IMR-90 (cell line): ENCODE measurements around the gene SIRT5. TPM values are rescaled to one million over a fixed set of nuclear protein-coding genes. Genes with fewer than 3 reads are reported as not detected.

Source experiments
- ATAC-seq: fragments of 200-7000 bp; cut with Tn5 transposase; 2 replicates; pipeline ENCODE4 v1.9.1; 2020; ENCODE audit warnings: low read depth, mild to moderate bottlenecking, moderate library complexity
- BruUV-seq: library from RNA; stranded (reverse); fragments of 400-500 nt; replicated peaks from 2 replicates; lab custom pipeline; 2021; lab: Mats Ljungman, UMichigan
- CTCF ChIA-PET: fragments of 300-600 bp; formaldehyde crosslinking; extraction: SDS; loops from one replicate; lab custom pipeline; 2021; ENCODE audit warnings: antibody characterized with exemption; lab: Yijun Ruan, JAX
- POLR2A ChIA-PET: fragments of 300-600 bp; sonication (Branson Sonifier 250); formaldehyde crosslinking; loops from one replicate; lab custom pipeline; 2022; ENCODE audit warnings: antibody characterized with exemption; ENCODE audit not compliant: unreplicated experiment; lab: Charles Lee
- DNase-seq: peaks from one replicate; pipeline ENCODE4 v3.0.0; 2013
- H2AFZ ChIP-seq: replicated peaks from 2 replicates; pipeline ENCODE3; 2013; ENCODE audit warnings: low read length, mild to moderate bottlenecking; ENCODE audit not compliant: poor library complexity
- H2AK5ac ChIP-seq: 2 replicates; pipeline ENCODE4 v1.6.1; 2013; ENCODE audit warnings: low read depth, low read length, inconsistent platforms
- H2AK9ac ChIP-seq: replicated peaks from 2 replicates; pipeline ENCODE3; 2013; ENCODE audit warnings: mild to moderate bottlenecking, low read depth, low read length, moderate library complexity; ENCODE audit not compliant: poor library complexity
- H2BK120ac ChIP-seq: 2 replicates; pipeline ENCODE4 v1.6.1; 2013; ENCODE audit warnings: low read depth, low read length, inconsistent platforms
- H2BK15ac ChIP-seq: 3 replicates; pipeline ENCODE4 v1.6.1; 2013; ENCODE audit warnings: low read depth, low read length, inconsistent platforms
- H2BK20ac ChIP-seq: 2 replicates; pipeline ENCODE4 v1.6.1; 2013; ENCODE audit warnings: low read depth, mild to moderate bottlenecking, inconsistent platforms, low read length, moderate library complexity
- H2BK5ac ChIP-seq: 2 replicates; pipeline ENCODE4 v1.6.1; 2013; ENCODE audit warnings: mild to moderate bottlenecking, low read depth, low read length, inconsistent platforms; ENCODE audit not compliant: poor library complexity, severe bottlenecking
- H3K14ac ChIP-seq: replicated peaks from 2 replicates; pipeline ENCODE4 v1.6.1; 2013; ENCODE audit warnings: low read depth, low read length, inconsistent platforms
- H3K18ac ChIP-seq: 2 replicates; pipeline ENCODE4 v1.6.1; 2013; ENCODE audit warnings: low read depth, low read length, control low read depth
- H3K23ac ChIP-seq: 2 replicates; pipeline ENCODE4 v1.6.1; 2013; ENCODE audit warnings: low read depth, low read length, inconsistent platforms
- H3K27ac ChIP-seq: 2 replicates; pipeline ENCODE4 v1.5.1; 2013; ENCODE audit warnings: mild to moderate bottlenecking, control low read depth, low read length; ENCODE audit not compliant: insufficient read depth
- H3K27me3 ChIP-seq: 2 replicates; pipeline ENCODE4 v1.6.1; 2013; ENCODE audit warnings: low read length; ENCODE audit not compliant: control insufficient read depth, insufficient read depth
- H3K36me3 ChIP-seq: 2 replicates; pipeline ENCODE4 v1.6.1; 2013; ENCODE audit warnings: low read length, mixed read lengths; ENCODE audit not compliant: control insufficient read depth, insufficient read depth
- H3K4ac ChIP-seq: 2 replicates; pipeline ENCODE4 v1.6.1; 2013; ENCODE audit warnings: low read depth, low read length, inconsistent platforms
- H3K4me1 ChIP-seq: 2 replicates; pipeline ENCODE4 v1.6.1; 2013; ENCODE audit warnings: low read length, mixed read lengths; ENCODE audit not compliant: control insufficient read depth, insufficient read depth
- H3K4me2 ChIP-seq: 2 replicates; pipeline ENCODE4 v1.6.1; 2013; ENCODE audit warnings: low read depth, mild to moderate bottlenecking, control low read depth, low read length, moderate library complexity
- H3K4me3 ChIP-seq: 2 replicates; pipeline ENCODE4 v1.5.1; 2013; ENCODE audit warnings: low read depth, mild to moderate bottlenecking, control low read depth, low read length, moderate library complexity; ENCODE audit not compliant: insufficient read depth
- H3K56ac ChIP-seq: 2 replicates; pipeline ENCODE4 v1.6.1; 2013; ENCODE audit warnings: low read length, inconsistent platforms; ENCODE audit not compliant: insufficient read depth; ENCODE audit errors: extremely low read depth
- H3K79me1 ChIP-seq, 2 experiments: 2 replicates each; pipeline ENCODE4 v1.6.1; 2013; ENCODE audit warnings: low read length in 2 of 2, inconsistent platforms in 1 of 2, low read depth in 1 of 2
- H3K9ac ChIP-seq: 2 replicates; pipeline ENCODE4 v1.6.1; 2013; ENCODE audit warnings: low read depth, low read length, control low read depth
- H3K9me1 ChIP-seq: 2 replicates; pipeline ENCODE4 v1.6.1; 2013; ENCODE audit warnings: low read length, inconsistent platforms; ENCODE audit not compliant: insufficient read depth
- H3K9me3 ChIP-seq: 2 replicates; pipeline ENCODE4 v1.6.1; 2013; ENCODE audit warnings: low read length; ENCODE audit not compliant: control insufficient read depth, insufficient read depth
- H4K20me1 ChIP-seq: 2 replicates; pipeline ENCODE4 v1.6.1; 2013; ENCODE audit warnings: low read length, inconsistent platforms; ENCODE audit not compliant: insufficient read depth
- H4K5ac ChIP-seq: 2 replicates; pipeline ENCODE4 v1.6.1; 2013; ENCODE audit warnings: mild to moderate bottlenecking, low read depth, low read length, control low read depth
- H4K8ac ChIP-seq, 2 experiments: 2 replicates each; pipeline ENCODE4 v1.6.1; 2013; ENCODE audit warnings: low read depth in 2 of 2, low read length in 2 of 2, control low read depth in 1 of 2, inconsistent platforms in 1 of 2
- H4K91ac ChIP-seq: 2 replicates; pipeline ENCODE4 v1.6.1; 2013; ENCODE audit warnings: low read depth, low read length, inconsistent platforms; ENCODE audit not compliant: insufficient read depth
- BHLHE40 ChIP-seq: fragments of 150-350 bp; IDR thresholded peaks from 2 replicates; pipeline ENCODE4 v1.6.1; 2016; ENCODE audit warnings: mild to moderate bottlenecking, low read depth, low read length
- CHD1 ChIP-seq: IDR thresholded peaks from 2 replicates; pipeline ENCODE4 v1.6.1; 2012; ENCODE audit warnings: low read depth, low read length, improper control_type of control experiment
- CTCF ChIP-seq: conservative IDR thresholded peaks from 2 replicates; pipeline ENCODE4 v1.5.1; 2012; ENCODE audit warnings: mild to moderate bottlenecking, low read depth, low read length, improper control_type of control experiment
- MAZ ChIP-seq: IDR thresholded peaks from 2 replicates; pipeline ENCODE4 v1.6.1; 2012; ENCODE audit warnings: low read depth, mild to moderate bottlenecking, low read length, improper control_type of control experiment, moderate library complexity, borderline replicate concordance
- MXI1 ChIP-seq: IDR thresholded peaks from 2 replicates; pipeline ENCODE4 v1.6.1; 2012; ENCODE audit warnings: low read depth, mild to moderate bottlenecking, low read length, moderate library complexity, borderline replicate concordance
- NFE2L2 ChIP-seq: fragments of 150-350 bp; IDR thresholded peaks from 2 replicates; pipeline ENCODE4 v1.6.1; 2016; ENCODE audit warnings: low read depth, mild to moderate bottlenecking, low read length
- RCOR1 ChIP-seq: IDR thresholded peaks from 2 replicates; pipeline ENCODE4 v1.6.1; 2012; ENCODE audit warnings: mild to moderate bottlenecking, low read length, improper control_type of control experiment; ENCODE audit not compliant: insufficient replicate concordance
- RFX5 ChIP-seq: IDR thresholded peaks from 2 replicates; pipeline ENCODE4 v1.8.0; 2012; ENCODE audit warnings: low read depth, mild to moderate bottlenecking, low read length, moderate library complexity
- WGBS, 2 experiments: methylation state at CpG; one replicate each; pipeline versions ENCODE4 v1.1.5 to v1.1.7; 2013; ENCODE audit warnings: missing lambda C conversion rate in 2 of 2; ENCODE audit not compliant: insufficient read length in 1 of 2; ENCODE audit errors: extremely low coverage in 2 of 2; 5-methylcytosine and 5-hydroxymethylcytosine counted together
- dilution Hi-C: fragments of 300-500 bp; cut with HindIII; formaldehyde crosslinking; loops from one replicate; pipeline ENCODE4 v1.14.3; 2018; ENCODE audit warnings: low sequenced_read_pairs; ENCODE audit not compliant: unreplicated experiment
- in situ Hi-C: fragments of 300-500 bp; cut with MboI; formaldehyde crosslinking; loops from 3 replicates; pipeline ENCODE4 v1.14.3; 2019; ENCODE audit warnings: low sequenced_read_pairs, inconsistent platforms, mixed read lengths
- intact Hi-C: fragments of 100-400 bp; cut with micrococcal nuclease; formaldehyde crosslinking; loops from 2 replicates; pipeline ENCODE4 v1.10.0; 2022
- polyA plus RNA-seq, 3 experiments: library from polyadenylated mRNA; depleted of rRNA; stranded (reverse); fragments of >200 nt; gene quantifications; 2 replicates each; pipeline ENCODE4 v1.2.3, GENCODE V29; 2012; ENCODE audit warnings: low replicate concordance in 1 of 3
- total RNA-seq: library from RNA; depleted of rRNA; stranded (reverse); fragments of >200 nt; gene quantifications from 2 replicates; pipeline ENCODE4 v1.2.3, GENCODE V29; 2012
- TF ChIP-seq, protein P1 (sequence below): fragments of 150-350 bp; IDR thresholded peaks from 2 replicates; pipeline ENCODE4 v1.6.1; 2016; ENCODE audit warnings: low read depth, mild to moderate bottlenecking, low read length, moderate library complexity, borderline replicate concordance

The SIRT5 gene
- total and polyA plus RNA-seq, 2 of the 4 experiments (the other 2 are of a cell fraction), result 4.7 to 5.2 TPM

DNA sequence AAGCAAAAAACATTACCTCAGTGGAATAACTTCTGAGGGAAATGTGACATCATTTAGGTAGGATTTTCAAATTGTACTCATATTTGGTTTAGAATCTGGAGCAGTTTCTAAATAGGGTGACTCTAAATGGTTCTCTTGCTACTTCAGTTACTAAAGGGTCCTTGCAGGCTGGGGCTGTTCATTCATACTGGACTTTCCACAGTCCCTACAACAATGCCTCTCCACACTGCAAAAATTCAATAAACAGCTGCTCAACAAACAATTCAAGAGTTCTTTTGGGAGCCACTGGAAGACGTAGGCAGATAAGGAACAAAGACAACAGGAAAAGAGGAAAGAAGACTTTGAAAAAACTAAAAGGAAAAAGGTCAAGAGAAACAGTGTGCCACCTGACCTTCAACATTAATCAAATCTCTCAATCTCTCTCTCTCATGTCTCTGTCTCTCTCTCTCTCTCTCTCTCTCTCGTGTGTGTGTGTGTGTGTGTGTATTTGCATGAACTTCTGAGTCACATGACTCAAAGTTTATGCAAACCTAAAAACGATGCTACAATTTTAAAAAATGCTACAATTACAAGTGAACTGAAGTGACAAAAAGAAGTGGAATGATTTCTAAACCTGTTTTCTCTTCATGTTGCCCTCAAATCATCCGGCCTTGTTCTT, 55.2 kb downstream of the SIRT5 start:
- Histone ChIP-seq H3K4me3 (no peak overlapping the region), H3K9me1 (no peaks in the 10 kb centered on the region), H2AFZ (no peak overlapping the region), H3K9ac (no peak overlapping the region), H3K79me1 (peaks cover 3 to 12% of the 10 kb centered on the region in 2 experiments; a peak in 3 of 4 replicates), H3K23ac (0 out of 2 replicates have a peak overlapping the region, but pooled peaks have one; percentile 42), H4K91ac (no peak overlapping the region), H3K36me3 (peaks cover 17% of the 10 kb centered on the region), H2AK5ac (no peak overlapping the region), H2BK15ac (no peak overlapping the region), H3K4me1 (no peaks in the 10 kb centered on the region), H2AK9ac (no peak overlapping the region), H3K18ac (no peak overlapping the region), H3K27ac (no peak overlapping the region), H2BK20ac (no peak overlapping the region), H3K27me3 (no peaks in the 10 kb centered on the region), H4K8ac (no peak overlapping the region), H3K56ac (no peak overlapping the region), H3K9me3 (no peaks in the 10 kb centered on the region), H4K20me1 (no peaks in the 10 kb centered on the region), H3K4ac (no peak overlapping the region), H2BK5ac (no peak overlapping the region), H2BK120ac (no peak overlapping the region), H3K4me2 (no peak overlapping the region), H3K14ac (no peak overlapping the region), H4K5ac (no peak overlapping the region)
- DNase-seq (no peak), ATAC-seq (no peak)
- TF ChIP-seq CTCF (no peak), RCOR1 (no peak), MXI1 (no peak), RFX5 (no peak), BHLHE40 (no peak), NFE2L2 (no peak), CHD1 (no peak), MAZ (no peak)
- TF ChIP-seq, protein P1, sequence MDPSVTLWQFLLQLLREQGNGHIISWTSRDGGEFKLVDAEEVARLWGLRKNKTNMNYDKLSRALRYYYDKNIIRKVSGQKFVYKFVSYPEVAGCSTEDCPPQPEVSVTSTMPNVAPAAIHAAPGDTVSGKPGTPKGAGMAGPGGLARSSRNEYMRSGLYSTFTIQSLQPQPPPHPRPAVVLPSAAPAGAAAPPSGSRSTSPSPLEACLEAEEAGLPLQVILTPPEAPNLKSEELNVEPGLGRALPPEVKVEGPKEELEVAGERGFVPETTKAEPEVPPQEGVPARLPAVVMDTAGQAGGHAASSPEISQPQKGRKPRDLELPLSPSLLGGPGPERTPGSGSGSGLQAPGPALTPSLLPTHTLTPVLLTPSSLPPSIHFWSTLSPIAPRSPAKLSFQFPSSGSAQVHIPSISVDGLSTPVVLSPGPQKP, result no peak
- dilution Hi-C loops (no loop called here), in situ Hi-C loops (no loop called here), intact Hi-C loops (loop anchor here (5.0 to 10.0 kb wide), 2 partner anchors 38 to 165 kb away; no protein-coding TSS in a partner anchor)
- BruUV-seq, result no TSS peak
- ChIA-PET CTCF (interaction anchor here (1.3 kb wide), 1 partner anchor 15 kb away, joined by 3 read pairs; the partner anchor contains the start of gene NOL7), POLR2A (no interaction called here)
- WGBS, 2 experiments, result no CpG with 5 or more reads among the region's 4 CpGs
